GM21528 (cell line): Measurements from ENCODE around the gene DNAJC10.
"Not testable (repeated sequence)": the region's sequence is repeated elsewhere in the genome, so short reads cannot be mapped to it uniquely, and the experiment has no call there.

Experiments
- ATAC-seq: cut with Tn5 transposase; IDR thresholded peaks from one replicate; pipeline ENCODE4 v1.9.1; 2021; ENCODE audit warnings: mild to moderate bottlenecking, moderate library complexity; ENCODE audit not compliant: unreplicated experiment, low FRiP score

The DNAJC10 gene

GRCh38 chr2:182782686-182783085, 66.6 kb downstream of the DNAJC10 start:
- not testable (repeated sequence) for ATAC-seq

GRCh38 chr2:182784058-182784706, 68.1 kb downstream of the DNAJC10 start:
- ATAC-seq, result no peak

- no peak for ATAC-seq
Measured at GRCh38 chr2:182784777-182785176, 68.7 kb downstream of the DNAJC10 start.

GRCh38 chr2:182792441-182792840, 76.4 kb downstream of the DNAJC10 start:
- no peak for ATAC-seq

GRCh38 chr2:182798736-182799135, 82.7 kb downstream of the DNAJC10 start:
- no peak for ATAC-seq

- no peak for ATAC-seq
Measured at GRCh38 chr2:182804128-182804527, 88.1 kb downstream of the DNAJC10 start.

- no peak for ATAC-seq
Measured at GRCh38 chr2:182807319-182807718, 91.3 kb downstream of the DNAJC10 start.

GRCh38 chr2:182810087-182810486, 94.0 kb downstream of the DNAJC10 start:
- ATAC-seq, result no peak

GRCh38 chr2:182814380-182814779, 98.3 kb downstream of the DNAJC10 start:
- ATAC-seq, result no peak

GRCh38 chr2:182814804-182815203, 98.7 kb downstream of the DNAJC10 start:
- ATAC-seq, result no peak

- no peak for ATAC-seq
Measured at GRCh38 chr2:182816866-182817265, 100.8 kb downstream of the DNAJC10 start.

- ATAC-seq, result no peak
Measured at GRCh38 chr2:182817558-182817957, 101.5 kb downstream of the DNAJC10 start.

- no peak for ATAC-seq
Measured at GRCh38 chr2:182818501-182818900, 102.4 kb downstream of the DNAJC10 start.

- ATAC-seq, result no peak
Measured at GRCh38 chr2:182818925-182819324, 102.9 kb downstream of the DNAJC10 start.

- ATAC-seq, result no peak
Measured at GRCh38 chr2:182819412-182819811, 103.4 kb downstream of the DNAJC10 start.

- ATAC-seq, result no peak
Measured at GRCh38 chr2:182821182-182821581, 105.1 kb downstream of the DNAJC10 start.

- ATAC-seq, result no peak
Measured at GRCh38 chr2:182822733-182823132, 106.7 kb downstream of the DNAJC10 start.

GRCh38 chr2:182824056-182824766, 108.2 kb downstream of the DNAJC10 start:
- ATAC-seq, result no peak

GRCh38 chr2:182824767-182825158, 108.7 kb downstream of the DNAJC10 start:
- no peak for ATAC-seq

- no peak for ATAC-seq
Measured at GRCh38 chr2:182826064-182826463, 110.0 kb downstream of the DNAJC10 start.

GRCh38 chr2:182826496-182826895, 110.4 kb downstream of the DNAJC10 start:
- no peak for ATAC-seq

GRCh38 chr2:182827182-182827879, 111.3 kb downstream of the DNAJC10 start:
- no peak for ATAC-seq
